HepG2 (cell line): Measurements from ENCODE around the gene NOTUM. TPM values are rescaled to one million over a fixed set of nuclear protein-coding genes. Genes with fewer than 3 reads are reported as not detected.

ENCODE experiments used
- ASH2L ChIP-seq: fragments of 300-600, 200-600 bp; sonication (generic); IDR thresholded peaks from 2 replicates; pipeline ENCODE4 v1.7.0; 2017; ENCODE audit warnings: low read depth, mild to moderate bottlenecking, moderate library complexity, mixed read lengths, low read length; ENCODE audit not compliant: insufficient read length
- ATF1 ChIP-seq: IDR thresholded peaks from 2 replicates; pipeline ENCODE4 v1.6.1; 2016; ENCODE audit warnings: mild to moderate bottlenecking, control low read depth
- CBX5 ChIP-seq: sonication (generic); formaldehyde crosslinking; IDR thresholded peaks from 2 replicates; pipeline ENCODE4 v1.4.0; 2020; ENCODE audit warnings: missing genetic modification reagents, borderline replicate concordance
- CENPT ChIP-seq: sonication (generic); formaldehyde crosslinking; IDR thresholded peaks from 2 replicates; pipeline ENCODE4 v1.8.0; 2022; ENCODE audit warnings: low read depth, mild to moderate bottlenecking, moderate library complexity, missing genetic modification reagents
- ETV5 ChIP-seq: IDR thresholded peaks from 2 replicates; pipeline ENCODE4 v1.6.1; 2018; ENCODE audit warnings: missing biosample characterization, missing genetic modification reagents, inconsistent platforms, borderline replicate concordance
- FLYWCH1 ChIP-seq: sonication (generic); formaldehyde crosslinking; IDR thresholded peaks from 2 replicates; pipeline ENCODE4 v1.8.1; 2023; ENCODE audit warnings: mild to moderate bottlenecking, missing genetic modification reagents
- FOXK2 ChIP-seq: fragments of 450-650 bp; IDR thresholded peaks from 2 replicates; pipeline ENCODE4 v1.6.1; 2016
- HOXA9 ChIP-seq: sonication (generic); formaldehyde crosslinking; IDR thresholded peaks from 2 replicates; pipeline ENCODE4 v1.8.1; 2022; ENCODE audit warnings: missing genetic modification reagents, mild to moderate bottlenecking, moderate library complexity, borderline replicate concordance
- KDM1A ChIP-seq: IDR thresholded peaks from 2 replicates; pipeline ENCODE4 v1.6.1; 2016; ENCODE audit warnings: missing compliant biosample characterization
- NPAS2 ChIP-seq: sonication (generic); formaldehyde crosslinking; IDR thresholded peaks from 2 replicates; pipeline ENCODE4 v1.8.0; 2022; ENCODE audit warnings: mild to moderate bottlenecking, missing genetic modification reagents, borderline replicate concordance
- RBM39 ChIP-seq: fragments of 200-400 bp; formaldehyde crosslinking; IDR thresholded peaks from one replicate; pipeline ENCODE4 v1.6.1; 2018; ENCODE audit warnings: antibody characterized with exemption, mild to moderate bottlenecking, low read depth, low read length; ENCODE audit not compliant: poor library complexity, severe bottlenecking
- RFXANK ChIP-seq: IDR thresholded peaks from 2 replicates; pipeline ENCODE4 v1.6.1; 2016
- SMAD9 ChIP-seq: sonication (generic); formaldehyde crosslinking; IDR thresholded peaks from 2 replicates; pipeline ENCODE4 v1.5.1; 2020; ENCODE audit warnings: mild to moderate bottlenecking, missing genetic modification reagents
- SSRP1 ChIP-seq: IDR thresholded peaks from 2 replicates; pipeline ENCODE4 v1.6.1; 2016; ENCODE audit warnings: control low read depth
- SUZ12 ChIP-seq: fragments of 150-350 bp; IDR thresholded peaks from 2 replicates; pipeline ENCODE4 v1.6.1; 2014; ENCODE audit warnings: low read depth, low read length
- ZKSCAN1 ChIP-seq: fragments of 150-350 bp; IDR thresholded peaks from 2 replicates; pipeline ENCODE4 v1.6.1; 2014; ENCODE audit warnings: low read length
- ZNF180 ChIP-seq: sonication (generic); formaldehyde crosslinking; IDR thresholded peaks from 2 replicates; pipeline ENCODE4 v1.4.0; 2020; ENCODE audit warnings: low read depth, missing genetic modification reagents, borderline replicate concordance
- ZNF329 ChIP-seq: sonication (generic); formaldehyde crosslinking; IDR thresholded peaks from 2 replicates; pipeline ENCODE4 v1.9.0; 2021; ENCODE audit warnings: low read depth, mild to moderate bottlenecking, missing genetic modification reagents
- ZNF337 ChIP-seq: sonication (generic); formaldehyde crosslinking; IDR thresholded peaks from 2 replicates; pipeline ENCODE4 v1.5.1; 2020; ENCODE audit warnings: missing genetic modification reagents, low read depth, mild to moderate bottlenecking, borderline replicate concordance
- ZNF543 ChIP-seq: sonication (generic); formaldehyde crosslinking; IDR thresholded peaks from 2 replicates; pipeline ENCODE4 v1.4.0; 2020; ENCODE audit warnings: mild to moderate bottlenecking, missing genetic modification reagents
- ZNF572 ChIP-seq: sonication (generic); formaldehyde crosslinking; IDR thresholded peaks from 2 replicates; pipeline ENCODE4 v1.5.1; 2020; ENCODE audit warnings: mild to moderate bottlenecking, missing genetic modification reagents
- ZNF644 ChIP-seq: IDR thresholded peaks from 2 replicates; pipeline ENCODE4 v1.6.1; 2016; ENCODE audit warnings: low read depth
- ZNF678 ChIP-seq: sonication (generic); formaldehyde crosslinking; IDR thresholded peaks from 2 replicates; pipeline ENCODE4 v1.4.0; 2020; ENCODE audit warnings: mild to moderate bottlenecking, missing genetic modification reagents
- ZNF746 ChIP-seq: sonication (generic); formaldehyde crosslinking; IDR thresholded peaks from 2 replicates; pipeline ENCODE4 v1.8.0; 2022; ENCODE audit warnings: mild to moderate bottlenecking, missing genetic modification reagents
- polyA plus RNA-seq, 8 experiments: library from polyadenylated mRNA; depleted of rRNA in 3 of 8; stranded (reverse) in 7 of 8; unstranded in 1 of 8; fragments of >200 nt; fragmentation: Illumina TruSeq in 4 of 8; extraction: Trizol in 4 of 8; gene quantifications; 2 replicates each; pipeline versions ENCODE4 v1.2.1 to v1.2.3, GENCODE V29; 2011 to 2016; ENCODE audit warnings: low read depth in 4 of 8, missing spikeins in 1 of 8, mixed read lengths in 1 of 8; ENCODE audit not compliant: insufficient read depth in 1 of 8
- total RNA-seq, 5 experiments: library from RNA; depleted of rRNA; stranded (reverse); fragments of >200 nt; fragmentation: Illumina TruSeq; extraction: Trizol; gene quantifications; 2 replicates each; pipeline ENCODE4 v1.2.3, GENCODE V29; 2016; ENCODE audit warnings: low read depth in 1 of 5
- TF ChIP-seq, protein P1 (sequence below): sonication (generic); formaldehyde crosslinking; conservative IDR thresholded peaks from 2 replicates; pipeline ENCODE4 v1.4.0; 2020; ENCODE audit warnings: missing genetic modification reagents
- TF ChIP-seq, protein P2 (sequence below): IDR thresholded peaks from 2 replicates; pipeline ENCODE4 v1.6.1; 2016; ENCODE audit warnings: low read depth, borderline replicate concordance
- TF ChIP-seq, protein P3 (sequence below): sonication (generic); formaldehyde crosslinking; IDR thresholded peaks from 2 replicates; pipeline ENCODE4 v1.9.0; 2022; ENCODE audit warnings: low read depth, missing genetic modification reagents

The NOTUM gene
- total and polyA plus RNA-seq, 2 of the 13 experiments (the other 11 are each of a cell fraction or from before 2014, with no cell fraction given), result 150 to 160 TPM

DNA sequence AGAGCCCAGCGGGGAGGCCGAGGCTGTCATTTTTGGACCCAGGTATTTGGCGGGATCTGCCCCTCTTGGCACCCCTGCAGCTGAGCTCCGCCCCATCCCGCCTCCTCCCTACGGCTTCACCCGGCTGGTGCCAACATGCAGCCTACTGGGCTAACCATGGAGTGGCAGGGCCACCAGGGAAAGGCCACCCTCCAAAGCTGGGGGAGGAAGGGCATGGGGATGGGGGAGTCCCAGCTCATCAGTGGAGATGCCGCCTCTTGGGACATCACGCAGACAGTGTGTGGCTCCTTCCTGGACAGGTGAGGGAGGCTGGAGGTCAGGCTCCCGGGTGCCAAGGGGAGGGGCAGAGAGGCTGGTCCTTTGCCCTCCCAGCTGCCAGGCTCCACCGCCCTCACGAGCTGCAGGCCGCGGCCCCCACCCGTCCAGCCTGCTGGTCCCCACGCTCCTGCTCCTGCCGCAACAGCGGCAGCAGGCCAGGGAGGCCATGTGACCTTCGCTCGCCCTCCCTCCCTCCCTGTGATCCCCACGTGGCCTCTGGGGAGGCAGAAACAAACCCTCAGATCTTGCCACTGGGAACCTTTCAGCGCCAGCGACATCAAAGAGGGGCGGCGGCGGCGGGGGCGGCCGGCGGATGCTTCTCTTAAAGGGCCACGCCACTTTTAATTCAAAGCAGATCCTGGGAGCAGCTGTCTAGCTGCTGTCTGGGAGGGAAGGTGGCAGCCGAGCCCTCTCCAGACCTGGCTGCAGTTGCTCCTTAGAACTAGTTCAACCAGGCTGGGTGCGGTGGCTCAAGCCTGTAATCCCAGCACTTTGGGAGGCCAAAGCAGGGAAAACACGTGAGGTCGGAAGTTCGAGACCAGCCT, 6.8 kb upstream of the NOTUM start (continued):
- TF ChIP-seq NPAS2 (CRISPR knock-in tag), result no peak
- peak; percentile 20; the same call in 1 of the 2 replicates for TF ChIP-seq ZNF572 (CRISPR knock-in tag)
- TF ChIP-seq, protein P1, sequence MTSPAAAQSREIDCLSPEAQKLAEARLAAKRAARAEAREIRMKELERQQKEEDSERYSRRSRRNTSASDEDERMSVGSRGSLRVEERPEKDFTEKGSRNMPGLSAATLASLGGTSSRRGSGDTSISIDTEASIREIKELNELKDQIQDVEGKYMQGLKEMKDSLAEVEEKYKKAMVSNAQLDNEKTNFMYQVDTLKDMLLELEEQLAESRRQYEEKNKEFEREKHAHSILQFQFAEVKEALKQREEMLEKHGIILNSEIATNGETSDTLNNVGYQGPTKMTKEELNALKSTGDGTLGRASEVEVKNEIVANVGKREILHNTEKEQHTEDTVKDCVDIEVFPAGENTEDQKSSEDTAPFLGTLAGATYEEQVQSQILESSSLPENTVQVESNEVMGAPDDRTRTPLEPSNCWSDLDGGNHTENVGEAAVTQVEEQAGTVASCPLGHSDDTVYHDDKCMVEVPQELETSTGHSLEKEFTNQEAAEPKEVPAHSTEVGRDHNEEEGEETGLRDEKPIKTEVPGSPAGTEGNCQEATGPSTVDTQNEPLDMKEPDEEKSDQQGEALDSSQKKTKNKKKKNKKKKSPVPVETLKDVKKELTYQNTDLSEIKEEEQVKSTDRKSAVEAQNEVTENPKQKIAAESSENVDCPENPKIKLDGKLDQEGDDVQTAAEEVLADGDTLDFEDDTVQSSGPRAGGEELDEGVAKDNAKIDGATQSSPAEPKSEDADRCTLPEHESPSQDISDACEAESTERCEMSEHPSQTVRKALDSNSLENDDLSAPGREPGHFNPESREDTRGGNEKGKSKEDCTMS (CRISPR knock-in tag), result no peak
- peak; percentile 69 for TF ChIP-seq ASH2L
- TF ChIP-seq SUZ12, result no peak
- TF ChIP-seq FOXK2, result no peak
- no peak for TF ChIP-seq RFXANK (CRISPR knock-in tag)
- no peak for TF ChIP-seq ZNF678 (CRISPR knock-in tag)
- TF ChIP-seq SMAD9 (CRISPR knock-in tag), result no peak
- no peak for TF ChIP-seq ZNF329 (CRISPR knock-in tag)
- TF ChIP-seq, protein P2, sequence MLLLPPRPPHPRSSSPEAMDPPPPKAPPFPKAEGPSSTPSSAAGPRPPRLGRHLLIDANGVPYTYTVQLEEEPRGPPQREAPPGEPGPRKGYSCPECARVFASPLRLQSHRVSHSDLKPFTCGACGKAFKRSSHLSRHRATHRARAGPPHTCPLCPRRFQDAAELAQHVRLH (CRISPR knock-in tag), result peak; percentile 86; the same call in 1 of the 2 replicates
- TF ChIP-seq RBM39, result peak; percentile 83
- peak; percentile 54; the same call in 1 of the 2 replicates for TF ChIP-seq SSRP1 (CRISPR knock-in tag)
- TF ChIP-seq ZNF644 (CRISPR knock-in tag), result no peak
- peak; percentile 90 for TF ChIP-seq ETV5 (CRISPR knock-in tag)
- TF ChIP-seq CENPT (CRISPR knock-in tag), result no peak; the same call in 1 of the 2 replicates
- TF ChIP-seq, protein P3, sequence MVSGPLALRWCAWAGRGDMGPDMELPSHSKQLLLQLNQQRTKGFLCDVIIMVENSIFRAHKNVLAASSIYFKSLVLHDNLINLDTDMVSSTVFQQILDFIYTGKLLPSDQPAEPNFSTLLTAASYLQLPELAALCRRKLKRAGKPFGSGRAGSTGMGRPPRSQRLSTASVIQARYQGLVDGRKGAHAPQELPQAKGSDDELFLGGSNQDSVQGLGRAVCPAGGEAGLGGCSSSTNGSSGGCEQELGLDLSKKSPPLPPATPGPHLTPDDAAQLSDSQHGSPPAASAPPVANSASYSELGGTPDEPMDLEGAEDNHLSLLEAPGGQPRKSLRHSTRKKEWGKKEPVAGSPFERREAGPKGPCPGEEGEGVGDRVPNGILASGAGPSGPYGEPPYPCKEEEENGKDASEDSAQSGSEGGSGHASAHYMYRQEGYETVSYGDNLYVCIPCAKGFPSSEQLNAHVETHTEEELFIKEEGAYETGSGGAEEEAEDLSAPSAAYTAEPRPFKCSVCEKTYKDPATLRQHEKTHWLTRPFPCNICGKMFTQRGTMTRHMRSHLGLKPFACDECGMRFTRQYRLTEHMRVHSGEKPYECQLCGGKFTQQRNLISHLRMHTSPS (CRISPR knock-in tag), result peak; percentile 100
- peak; percentile 62; the same call in 1 of the 2 replicates for TF ChIP-seq KDM1A (CRISPR knock-in tag)
- TF ChIP-seq ATF1 (CRISPR knock-in tag), result no peak
- no peak for TF ChIP-seq FLYWCH1 (CRISPR knock-in tag)
- TF ChIP-seq CBX5 (CRISPR knock-in tag), result peak; percentile 94; the same call in 1 of the 2 replicates
- TF ChIP-seq ZNF746 (CRISPR knock-in tag), result peak; percentile 99
- 0 out of 2 replicates have a peak, but pooled peaks have one; percentile 44 for TF ChIP-seq ZNF543 (CRISPR knock-in tag)
- no peak for TF ChIP-seq HOXA9 (CRISPR knock-in tag)
- TF ChIP-seq ZKSCAN1, result no peak
- no peak for TF ChIP-seq ZNF180 (CRISPR knock-in tag)
- 0 out of 2 replicates have a peak, but pooled peaks have one; percentile 38 for TF ChIP-seq ZNF337 (CRISPR knock-in tag)
